Right lobe of liver (tissue), 6 donors: Measurements from ENCODE around the gene NRAP. TPM values are rescaled to one million over a fixed set of nuclear protein-coding genes. Genes with fewer than 3 reads are reported as not detected.
A peak's percentile ranks its signal among the peaks of the same experiment; 100 is the strongest.

Experiments used
- ATAC-seq, 4 donors: fragments of 200-7000 bp; cut with Tn5 transposase; one replicate each; pipeline ENCODE4 v1.9.1; 2020; ENCODE audit warnings: mild to moderate bottlenecking in 4 of 4, moderate library complexity in 4 of 4
- DNase-seq, 3 donors: peaks; one replicate each; pipeline ENCODE4 v3.0.0-alpha.2; 2020
- H3K27ac ChIP-seq, 3 donors: fragments of 200-600 bp; one replicate each; pipeline ENCODE4 v1.8.0; 2022
- H3K27me3 ChIP-seq, 2 donors: fragments of 200-600 bp; one replicate each; pipeline ENCODE4 v1.8.0; 2022
- H3K36me3 ChIP-seq, 4 donors: fragments of 200-600 bp; sonication (generic) in 1 of 4; one replicate each; pipeline versions ENCODE4 v1.5.1 to v1.8.0; 2017 to 2022; ENCODE audit warnings: control low read depth in 1 of 4
- H3K4me1 ChIP-seq, 4 donors: fragments of 200-600 bp; sonication (generic) in 1 of 4; one replicate each; pipeline versions ENCODE4 v1.5.1 to v1.8.0; 2017 to 2022; ENCODE audit warnings: control low read depth in 1 of 4
- H3K4me3 ChIP-seq, 3 donors: fragments of 200-600 bp; one replicate each; pipeline ENCODE4 v1.8.0; 2022
- H3K9me3 ChIP-seq, 4 donors: fragments of 200-600 bp; sonication (generic) in 1 of 4; one replicate each; pipeline versions ENCODE4 v1.5.1 to v1.8.0; 2017 to 2022; ENCODE audit warnings: control low read depth in 1 of 4
- POLR2A ChIP-seq: fragments of 450-650 bp; IDR thresholded peaks from one replicate; pipeline ENCODE4 v1.6.1; 2017; ENCODE audit warnings: antibody characterized with exemption, mild to moderate bottlenecking
- WGBS: methylation state at CpG from one replicate; pipeline ENCODE4 v1.1.6; 2018; ENCODE audit warnings: low coverage, low lambda C conversion rate; ENCODE audit not compliant: insufficient coverage; ENCODE audit errors: missing lambda C conversion rate; 5-methylcytosine and 5-hydroxymethylcytosine counted together
- intact Hi-C, 2 donors: fragments of 100-400 bp; cut with DNase I; formaldehyde crosslinking; loops; one replicate each; pipeline versions ENCODE4 v1.11.2 to v1.14.1; 2022
- total RNA-seq, 6 experiments: library from RNA; depleted of rRNA in 2 of 6; stranded (reverse); fragments of >200 nt in 2 of 6; fragmentation: NEBNext Ultra II Directional in 3 of 6; extraction: Animal tissue kit (Norgen Biotek cat#: 25700) in 3 of 6; gene quantifications; one replicate each; pipeline versions ENCODE4 v1.1.0 to v1.2.4, GENCODE V29; 2016 to 2023
- TF ChIP-seq, protein P1 (sequence below), 4 donors: fragments of 200-600 bp in 3 of 4; fragments of 450-650 bp in 1 of 4; IDR thresholded peaks; one replicate each; pipeline versions ENCODE4 v1.5.1 to v1.8.0; 2016 to 2022; ENCODE audit warnings: antibody characterized with exemption in 4 of 4, mild to moderate bottlenecking in 2 of 4
- donor health status: DM: no; HTN: yes; CAD: no.
- donor health status: DM: no; HTN: no; CAD: no.
- donor health status: DM: no; HTN: no; CAD: no.
- donor health status: DM: no; HTN: yes; CAD: no.
- donor health status: DM: no; HTN: yes; CAD: no.

The NRAP gene
- total RNA-seq, 6 experiments from 2014 or later: 0.07 to 1.9 (median 0.22) TPM; not detected in 1

- no peak for ATAC-seq
- TF ChIP-seq, protein P1, sequence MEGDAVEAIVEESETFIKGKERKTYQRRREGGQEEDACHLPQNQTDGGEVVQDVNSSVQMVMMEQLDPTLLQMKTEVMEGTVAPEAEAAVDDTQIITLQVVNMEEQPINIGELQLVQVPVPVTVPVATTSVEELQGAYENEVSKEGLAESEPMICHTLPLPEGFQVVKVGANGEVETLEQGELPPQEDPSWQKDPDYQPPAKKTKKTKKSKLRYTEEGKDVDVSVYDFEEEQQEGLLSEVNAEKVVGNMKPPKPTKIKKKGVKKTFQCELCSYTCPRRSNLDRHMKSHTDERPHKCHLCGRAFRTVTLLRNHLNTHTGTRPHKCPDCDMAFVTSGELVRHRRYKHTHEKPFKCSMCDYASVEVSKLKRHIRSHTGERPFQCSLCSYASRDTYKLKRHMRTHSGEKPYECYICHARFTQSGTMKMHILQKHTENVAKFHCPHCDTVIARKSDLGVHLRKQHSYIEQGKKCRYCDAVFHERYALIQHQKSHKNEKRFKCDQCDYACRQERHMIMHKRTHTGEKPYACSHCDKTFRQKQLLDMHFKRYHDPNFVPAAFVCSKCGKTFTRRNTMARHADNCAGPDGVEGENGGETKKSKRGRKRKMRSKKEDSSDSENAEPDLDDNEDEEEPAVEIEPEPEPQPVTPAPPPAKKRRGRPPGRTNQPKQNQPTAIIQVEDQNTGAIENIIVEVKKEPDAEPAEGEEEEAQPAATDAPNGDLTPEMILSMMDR (IDR thresholded peaks at IDR 0.05): no peak
- no peak for TF ChIP-seq POLR2A
- H3K4me1 ChIP-seq: no peaks in the 10 kb centered on the region
- no peak for DNase-seq
- no peaks in the 10 kb centered on the region for H3K36me3 ChIP-seq
- WGBS: 93% methylated on average over 2 of the region's 3 CpGs
- intact Hi-C loops: no loop called here
- H3K27me3 ChIP-seq: no peaks in the 10 kb centered on the region
- H3K9me3 ChIP-seq: no peaks in the 10 kb centered on the region
- no peak overlapping the region for H3K4me3 ChIP-seq
- H3K27ac ChIP-seq: no peak overlapping the region
These were observed 48.2 kb upstream of the NRAP start for GRCh38 chr10:113712024-113712423.

- no peak for TF ChIP-seq POLR2A
- TF ChIP-seq, protein P1 (IDR thresholded peaks at IDR 0.05): no peak
- 72% methylated on average over 2 of the region's 2 CpGs for WGBS
- no peaks in the 10 kb centered on the region for H3K4me1 ChIP-seq
These were observed 47.3 kb upstream of the NRAP start for GRCh38 chr10:113711142-113711541.

DNA sequence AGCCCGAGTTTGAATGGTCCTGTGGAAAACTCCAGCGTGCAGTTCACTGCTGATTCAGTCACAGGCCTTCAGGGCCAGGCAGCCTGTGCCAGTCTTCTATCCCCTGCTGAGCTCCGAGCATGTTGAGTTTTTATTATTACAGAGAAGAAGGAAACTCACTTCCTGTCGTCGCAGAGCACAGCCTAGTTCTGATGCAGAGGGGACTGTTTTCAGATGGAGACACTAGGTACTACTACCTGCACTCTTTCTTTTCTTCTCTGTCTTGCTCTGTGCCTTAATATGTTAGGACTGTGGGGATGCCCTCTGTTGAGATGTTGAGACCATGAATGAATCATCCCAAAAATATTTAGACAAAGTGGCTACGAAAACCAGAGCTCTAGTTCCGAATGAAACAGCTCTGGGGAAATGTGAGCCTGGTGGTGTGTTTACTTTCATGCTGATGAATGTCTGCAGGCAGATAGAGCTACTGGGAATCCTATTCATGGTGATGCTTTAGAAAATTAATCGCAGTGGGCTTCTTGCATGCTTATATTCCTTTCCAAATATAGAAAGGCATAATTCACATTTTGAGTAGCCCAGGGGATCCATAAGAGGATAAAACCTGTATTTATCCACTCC, 45.5 kb upstream of the NRAP start:
- DNase-seq: no peak
- Histone ChIP-seq H3K4me1 (no peaks in the 10 kb centered on the region), H3K27ac (no peak overlapping the region), H3K4me3 (no peak overlapping the region), H3K9me3 (no peaks in the 10 kb centered on the region), H3K27me3 (no peaks in the 10 kb centered on the region), H3K36me3 (no peaks in the 10 kb centered on the region)
- 82% methylated on average over 8 of the region's 8 CpGs for WGBS
- TF ChIP-seq POLR2A: no peak
- TF ChIP-seq, protein P1 (IDR thresholded peaks at IDR 0.05): no peak
- peak in 1 of 4 donors; percentile 43 for ATAC-seq
- intact Hi-C loops: loop anchor here in 1 of 2 donors (10.0 kb wide), 1 partner anchor 395 kb away; no protein-coding TSS in a partner anchor

More at GRCh38 chr10:113711142-113711541, 47.3 kb upstream of the NRAP start:
- DNase-seq (no peak), ATAC-seq (no peak)
- Histone ChIP-seq H3K9me3 (no peaks in the 10 kb centered on the region), H3K36me3 (no peaks in the 10 kb centered on the region), H3K4me3 (no peak overlapping the region), H3K27ac (no peak overlapping the region), H3K27me3 (no peaks in the 10 kb centered on the region)
- intact Hi-C loops: no loop called here

- WGBS: 72% methylated on average over 6 of the region's 6 CpGs
- H3K4me1 ChIP-seq: no peaks in the 10 kb centered on the region
- no peak for ATAC-seq
- no peak for TF ChIP-seq POLR2A
- TF ChIP-seq, protein P1 (IDR thresholded peaks at IDR 0.05): no peak
- no peak overlapping the region for H3K4me3 ChIP-seq
- no peaks in the 10 kb centered on the region for H3K9me3 ChIP-seq
- no peaks in the 10 kb centered on the region for H3K27me3 ChIP-seq
- no peak overlapping the region for H3K27ac ChIP-seq
- no peak for DNase-seq
- H3K36me3 ChIP-seq: no peaks in the 10 kb centered on the region
- intact Hi-C loops: loop anchor here in 1 of 2 donors (10.0 kb wide), 1 partner anchor 396 kb away; no protein-coding TSS in a partner anchor
These were observed 44.8 kb upstream of the NRAP start for GRCh38 chr10:113708640-113709039.
